GM03348 (cell line): ENCODE results near the gene FAM89B.

Experiments used
- DNase-seq: peaks from one replicate; pipeline ENCODE4 v3.0.0; 2012; ENCODE audit warnings: low spot score

FAM89B gene

DNA sequence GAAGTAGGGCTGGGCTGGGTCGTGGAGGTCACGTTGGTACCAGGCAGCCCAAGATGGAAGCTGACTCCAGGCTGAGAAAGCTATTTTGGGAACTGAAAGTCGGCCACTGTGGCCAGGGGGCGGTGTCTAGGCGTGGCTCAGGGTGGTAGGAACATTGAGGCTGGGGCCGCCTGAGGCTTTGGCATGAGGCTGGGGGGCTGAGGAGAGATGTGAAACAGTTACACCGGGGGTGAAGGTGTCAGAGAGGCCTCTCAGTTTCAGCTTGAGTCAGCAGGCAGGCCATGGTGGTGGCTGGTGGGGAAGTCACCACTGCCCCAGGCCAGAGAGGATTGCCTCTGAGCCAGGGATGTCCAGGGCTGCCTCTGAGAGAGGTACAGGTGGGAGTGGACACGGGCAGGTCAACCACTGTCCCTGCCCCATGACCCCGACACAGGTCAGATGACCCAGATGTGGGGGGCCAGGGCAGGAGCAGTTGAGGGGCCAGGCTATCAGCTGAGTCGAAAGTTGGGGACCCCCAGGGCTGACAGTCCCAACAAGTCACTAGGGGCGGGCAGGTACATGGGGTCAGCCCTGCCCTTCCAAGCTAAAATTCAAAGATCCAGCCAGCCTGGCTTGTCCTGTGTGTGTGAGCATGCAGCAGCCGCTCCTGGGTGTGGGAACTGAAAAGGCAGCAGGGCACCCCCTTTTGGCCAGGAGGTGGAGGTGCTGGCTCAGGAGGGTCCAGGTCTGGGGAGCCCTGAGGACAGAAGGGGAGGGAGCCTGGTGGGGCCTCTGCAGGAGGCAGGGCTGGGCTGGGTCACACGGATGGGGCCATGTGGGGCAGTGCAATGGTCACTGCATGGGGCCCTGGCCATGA lies 16.1 kb downstream of the FAM89B start:
- no peak for DNase-seq

DNA sequence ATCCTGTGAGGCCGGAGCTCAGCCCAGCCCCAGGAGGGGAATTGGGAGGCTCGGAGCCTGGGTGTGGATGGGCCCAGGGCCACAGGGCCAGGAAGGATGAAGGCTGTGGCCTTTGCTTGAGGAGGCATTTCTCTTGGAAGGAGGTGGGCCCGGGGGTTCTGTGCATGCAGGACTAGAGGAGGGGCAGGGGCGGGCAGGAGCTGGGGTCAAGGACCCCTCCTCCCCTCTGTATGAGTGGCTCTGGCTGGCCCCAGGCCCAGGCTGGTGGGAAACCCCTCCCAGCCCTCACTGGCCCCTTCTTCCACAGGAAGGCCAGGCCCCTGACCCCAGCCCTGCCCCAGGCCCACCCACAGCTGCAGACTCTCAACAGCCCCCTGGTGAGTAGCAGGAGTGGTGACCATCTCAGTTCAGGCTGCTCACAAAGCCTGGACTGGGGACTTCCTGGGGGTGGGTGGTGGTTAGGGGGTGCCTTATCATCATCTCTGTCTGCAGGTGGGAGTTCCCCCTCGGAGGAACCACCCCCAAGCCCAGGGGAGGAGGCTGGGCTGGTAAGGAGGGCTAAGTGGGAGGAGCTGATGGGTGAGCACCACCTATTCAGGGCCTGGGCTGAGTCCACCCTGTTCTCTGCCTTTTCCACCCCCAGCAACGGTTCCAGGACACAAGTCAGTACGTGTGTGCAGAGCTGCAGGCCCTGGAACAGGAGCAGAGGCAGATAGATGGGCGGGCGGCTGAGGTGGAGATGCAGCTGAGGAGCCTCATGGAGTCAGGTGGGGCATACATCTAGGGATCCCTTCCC lies 17.3 kb downstream of the FAM89B start:
- DNase-seq = no peak

DNA sequence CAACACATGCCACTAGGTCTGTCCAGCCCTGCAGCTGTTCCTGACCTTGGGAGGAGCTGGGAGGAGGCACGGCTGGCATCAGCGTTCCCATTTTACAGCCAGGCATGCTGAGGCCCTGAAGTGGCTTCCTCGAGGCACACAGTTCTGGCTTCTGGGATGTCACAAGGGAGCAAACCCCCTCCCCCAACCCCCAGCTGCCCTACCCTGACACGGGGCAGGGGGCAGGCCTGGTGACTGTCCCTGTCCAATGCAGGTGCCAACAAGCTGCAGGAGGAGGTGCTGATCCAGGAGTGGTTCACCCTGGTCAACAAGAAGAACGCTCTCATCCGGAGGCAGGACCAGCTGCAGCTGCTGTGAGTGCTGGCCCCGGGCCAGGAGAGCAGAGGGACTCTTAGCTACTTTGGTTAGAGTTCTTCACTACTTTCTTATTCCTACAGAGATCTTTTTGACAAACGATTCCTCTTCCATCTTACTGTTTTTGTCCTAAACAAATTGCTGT lies 18.0 kb downstream of the FAM89B start:
- DNase-seq = no peak

DNA sequence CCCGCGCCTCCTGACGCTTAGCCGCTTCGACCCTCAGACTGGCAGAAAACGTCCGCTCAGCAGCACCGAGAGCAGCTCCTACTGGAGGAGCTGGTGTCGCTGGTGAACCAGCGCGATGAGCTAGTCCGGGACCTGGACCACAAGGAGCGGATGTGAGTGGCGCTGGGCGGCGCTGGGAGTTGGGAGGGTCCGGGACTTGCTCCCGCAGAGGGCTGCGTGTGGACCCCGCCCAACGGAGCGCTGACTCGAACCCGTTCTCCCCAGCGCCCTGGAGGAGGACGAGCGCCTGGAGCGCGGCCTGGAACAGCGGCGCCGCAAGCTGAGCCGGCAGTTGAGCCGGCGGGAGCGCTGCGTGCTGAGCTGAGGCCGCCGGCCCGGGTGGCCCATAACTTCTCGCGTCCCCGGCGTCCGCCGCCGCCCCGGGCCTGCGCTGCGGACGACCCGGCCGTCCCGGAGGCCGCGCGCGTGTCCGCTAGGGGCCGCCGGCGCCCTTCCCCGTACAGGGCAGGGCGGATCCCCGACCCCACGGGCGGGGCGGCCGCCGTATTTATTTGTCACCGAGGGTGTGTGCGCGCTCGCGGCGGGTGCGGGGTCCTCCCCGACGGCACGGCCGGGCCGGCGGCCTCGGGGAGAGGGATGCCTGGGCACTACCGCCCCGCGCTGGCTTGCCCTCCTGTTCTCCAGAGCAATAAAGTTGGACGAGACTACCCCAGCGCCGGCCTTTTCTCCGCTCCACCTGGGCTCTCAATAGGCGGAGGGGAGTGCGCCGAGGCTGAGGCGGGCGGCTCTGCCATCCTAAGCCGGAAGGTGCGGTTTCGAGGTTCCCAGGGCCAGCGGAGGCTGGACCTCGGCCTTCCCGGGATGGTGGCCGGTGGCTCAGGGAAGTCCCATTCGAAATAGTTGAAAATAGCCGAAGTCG lies 19.9 kb downstream of the FAM89B start:
- no peak for DNase-seq

DNA sequence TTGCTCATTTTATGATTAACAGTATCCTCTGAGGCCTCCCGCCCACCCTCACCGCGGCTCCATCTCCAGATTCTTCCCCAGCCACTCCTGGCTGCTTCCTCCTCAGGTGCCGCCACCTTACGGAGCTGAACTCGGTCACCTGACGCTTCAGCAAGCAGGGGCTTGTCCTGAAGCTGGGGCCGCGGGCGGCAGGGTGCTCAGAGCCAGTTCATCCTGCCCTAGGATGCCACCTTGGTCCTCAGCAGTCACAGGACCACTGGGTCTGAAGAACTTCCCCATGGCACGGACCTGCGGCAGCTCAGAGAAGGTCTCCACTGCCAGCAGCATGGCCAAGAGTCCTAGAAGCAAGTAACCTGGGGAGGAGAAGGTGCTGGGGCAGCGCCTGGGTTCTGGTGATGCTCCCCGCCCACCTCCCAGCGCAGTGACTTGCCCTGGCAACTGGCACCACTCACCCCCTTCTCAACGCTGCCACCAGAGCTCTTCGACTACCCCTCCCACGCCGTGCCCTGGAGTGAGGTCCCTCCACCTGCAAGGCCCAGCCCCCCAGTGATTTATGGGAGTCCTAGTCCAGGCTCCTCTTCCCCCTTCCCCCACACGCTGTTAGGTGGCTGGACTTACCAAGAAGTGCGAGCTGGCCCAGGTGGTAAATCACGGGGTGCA lies 20.6 kb downstream of the FAM89B start:
- DNase-seq = no peak

DNA sequence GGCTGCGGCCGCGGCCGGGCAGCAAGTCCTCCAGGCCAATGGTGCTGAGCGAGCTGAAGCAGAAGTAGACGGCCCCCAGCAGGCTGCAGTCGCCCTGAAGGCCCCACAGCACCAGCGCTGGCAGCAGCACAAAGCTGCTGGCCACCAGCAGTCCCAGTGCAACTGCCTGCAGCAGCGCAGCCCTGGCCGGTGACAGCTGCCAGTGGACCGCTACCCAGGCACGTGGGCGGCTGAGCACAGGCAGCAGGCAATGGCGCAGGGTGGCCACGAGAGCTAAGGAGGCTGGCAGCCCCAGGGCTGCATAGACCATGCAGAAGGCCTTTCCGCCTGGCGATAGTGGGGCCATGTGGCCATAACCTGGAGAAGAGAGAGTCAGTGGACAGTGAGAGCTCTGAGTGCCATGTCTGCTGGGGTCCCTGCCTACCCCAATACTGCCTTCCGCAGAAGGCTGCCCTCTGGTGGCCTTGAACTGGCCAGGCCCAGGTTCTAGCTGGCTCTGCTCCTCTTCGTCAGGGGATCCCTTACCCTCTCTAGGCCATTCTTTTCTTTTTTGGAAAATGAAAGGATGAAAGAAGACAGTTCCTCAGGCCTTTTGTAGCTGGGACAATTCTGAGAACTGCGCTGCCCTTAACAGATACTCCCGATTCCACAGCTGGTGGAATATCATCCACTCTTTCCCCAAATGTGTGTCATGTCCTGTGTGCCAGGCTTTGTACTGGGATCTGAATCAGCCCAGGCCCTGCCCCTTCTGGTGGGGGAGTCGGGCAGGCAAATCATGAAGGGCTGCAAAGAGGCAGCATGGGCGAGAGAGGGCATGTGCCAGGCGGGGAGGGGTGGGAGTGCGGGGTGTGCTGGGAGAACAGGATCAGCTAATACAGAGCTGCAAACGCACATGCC lies 21.4 kb downstream of the FAM89B start:
- DNase-seq = peak; percentile 70

DNA sequence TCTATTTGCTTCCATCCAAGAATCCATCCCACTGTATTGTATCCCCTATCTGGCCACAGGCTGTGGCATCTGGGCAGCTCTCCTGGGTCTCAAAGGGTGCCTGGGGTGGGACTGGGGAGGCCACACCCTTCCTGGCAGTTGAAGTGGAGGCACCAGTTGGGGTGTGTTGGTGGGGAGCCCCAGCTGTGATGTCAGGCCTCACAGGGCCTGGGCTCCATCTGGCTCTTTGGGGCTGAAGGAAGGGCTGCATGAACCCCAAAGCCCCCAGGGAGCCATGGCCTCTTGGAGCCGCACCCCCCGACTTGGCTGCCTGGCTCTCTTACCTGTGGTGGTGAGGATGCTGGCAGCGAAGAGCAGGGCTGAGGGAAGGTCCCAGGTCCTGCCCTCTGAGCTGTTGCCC lies 22.8 kb downstream of the FAM89B start:
- no peak for DNase-seq

DNA sequence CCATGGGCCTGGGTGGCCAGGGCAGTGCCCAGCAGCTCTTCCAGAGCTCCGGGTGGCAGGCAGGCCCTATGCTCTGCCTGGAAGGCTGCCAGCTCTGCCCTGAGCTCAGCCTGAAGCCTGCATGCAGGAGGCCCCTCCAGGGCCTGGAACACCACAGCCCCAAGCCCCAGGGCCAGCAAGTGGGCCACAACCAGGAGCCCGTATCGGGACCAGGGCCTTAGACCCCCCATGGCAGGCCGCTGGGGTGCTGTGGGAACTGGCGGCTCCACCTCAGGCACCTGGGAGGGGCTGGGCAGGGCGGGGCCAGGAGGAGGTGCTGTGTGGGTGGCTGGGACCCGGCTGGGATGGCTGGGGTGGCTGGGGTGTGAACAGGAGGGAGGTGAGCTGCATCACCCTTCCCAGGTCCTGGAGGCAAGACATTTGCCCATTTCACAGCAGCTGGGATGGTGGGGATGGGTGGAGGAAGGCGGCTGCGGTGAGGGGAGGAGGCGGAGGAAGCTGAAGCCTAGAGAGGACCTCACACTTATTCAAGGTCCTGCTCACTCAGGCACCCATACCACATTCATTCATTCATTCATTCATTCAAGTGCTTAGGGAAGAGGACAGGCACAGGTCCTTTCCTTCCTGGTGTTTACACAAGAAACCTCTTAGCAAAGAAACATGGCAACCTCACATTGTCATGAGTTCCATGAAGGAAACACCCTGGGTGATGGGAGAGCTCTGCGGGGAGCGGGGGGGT lies 23.4 kb downstream of the FAM89B start, which contains the start of gene KCNK7:
Gene KCNK7, minus strand, starts transcription at position 258 of the 739 bp plus-strand sequence. Its CDS starts 28 bp downstream, at position 230.
- DNase-seq = no peak

DNA sequence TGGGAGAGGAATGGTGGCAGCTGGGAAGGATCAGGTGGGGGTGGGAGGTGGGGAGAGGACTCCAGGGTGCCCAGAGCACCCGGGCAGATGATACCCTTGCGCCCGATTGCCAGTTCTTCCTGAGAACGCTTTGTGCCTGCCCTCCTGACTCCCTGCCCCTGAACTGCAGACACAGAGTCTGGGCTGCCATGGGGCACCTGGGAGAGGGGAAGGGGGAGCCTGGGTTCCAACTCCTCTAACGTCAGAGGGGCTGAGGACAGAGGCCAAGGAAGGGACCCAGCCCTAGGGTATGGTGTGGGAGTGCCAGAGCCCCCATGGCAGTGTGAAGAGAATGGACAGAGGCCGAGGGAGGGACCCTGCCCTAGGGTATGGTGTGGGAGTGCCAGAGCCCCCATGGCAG lies 24.2 kb downstream of the FAM89B start:
- DNase-seq = no peak

DNA sequence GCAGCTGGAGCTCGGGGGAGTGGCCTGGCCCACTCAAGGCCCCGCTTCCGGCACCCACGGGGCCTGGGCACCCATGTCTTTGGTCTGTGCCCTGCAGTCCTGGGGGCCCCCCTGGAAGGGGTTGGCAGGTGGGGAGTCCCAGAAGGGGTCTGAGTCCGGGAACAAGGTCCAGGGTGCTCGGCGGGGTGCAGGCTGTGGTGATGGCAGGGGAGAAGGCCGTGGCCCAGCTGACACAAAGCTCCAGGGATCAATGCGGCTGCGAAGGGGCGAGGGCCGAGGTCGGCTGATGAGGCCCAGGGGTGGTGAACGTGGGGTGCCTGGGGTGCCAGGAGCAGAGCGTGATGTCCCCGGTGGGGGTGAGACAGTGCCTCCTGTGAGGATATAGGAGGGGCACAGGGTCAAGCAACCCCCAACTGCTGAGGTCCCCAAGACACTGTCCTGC lies 25.9 kb downstream of the FAM89B start:
- DNase-seq = no peak

DNA sequence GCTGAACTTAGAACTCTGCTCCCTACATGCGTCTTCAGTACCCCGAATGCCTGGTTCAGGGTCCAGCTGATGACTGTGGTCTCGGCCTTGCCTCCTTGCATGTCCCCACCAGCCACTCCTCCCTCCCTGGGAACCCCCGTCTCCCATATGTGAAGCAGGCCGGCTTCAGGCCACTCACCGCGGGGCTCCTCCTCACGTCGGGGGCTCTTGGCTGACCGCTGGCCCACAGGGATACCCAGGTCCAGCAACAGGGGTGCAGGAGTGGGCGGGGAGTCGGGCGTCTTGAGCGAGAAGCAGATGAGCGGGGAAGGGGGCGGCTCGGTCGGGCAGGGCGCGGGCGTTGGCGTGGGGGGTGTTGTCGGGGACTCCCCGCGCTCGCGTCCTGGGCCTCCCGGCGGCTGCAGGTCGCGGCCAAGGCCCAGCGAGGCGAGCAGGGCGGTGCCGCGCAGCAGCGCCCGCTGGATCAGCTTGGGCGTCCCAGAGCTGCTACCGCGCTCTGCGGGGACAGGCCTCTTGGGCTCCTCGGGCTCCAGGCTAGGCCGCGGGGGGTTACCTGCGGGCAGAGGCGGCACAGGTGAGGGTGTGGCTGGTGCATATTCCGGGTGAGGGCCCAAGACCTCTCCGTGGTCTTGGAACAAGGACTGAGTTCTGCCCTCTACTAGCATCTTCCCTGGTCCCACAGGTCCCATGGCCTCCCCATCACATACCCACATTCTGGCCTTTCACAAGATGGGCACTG lies 27.0 kb downstream of the FAM89B start:
- no peak for DNase-seq

DNA sequence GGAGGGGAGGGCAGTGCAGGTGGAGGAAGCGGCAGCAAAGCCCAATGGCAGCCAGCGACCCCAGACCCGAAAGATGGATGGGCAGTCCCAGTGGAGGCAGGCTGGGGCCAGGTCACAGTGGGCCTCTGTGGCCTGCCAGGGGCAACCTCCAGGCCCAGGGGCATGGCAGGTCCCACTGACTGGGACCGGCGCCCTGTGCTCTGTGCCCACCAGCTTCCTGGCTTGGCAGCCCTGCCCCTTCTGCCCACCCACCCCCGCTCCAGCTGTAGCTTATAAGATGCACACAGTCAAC lies 27.6 kb downstream of the FAM89B start:
- no peak for DNase-seq

DNA sequence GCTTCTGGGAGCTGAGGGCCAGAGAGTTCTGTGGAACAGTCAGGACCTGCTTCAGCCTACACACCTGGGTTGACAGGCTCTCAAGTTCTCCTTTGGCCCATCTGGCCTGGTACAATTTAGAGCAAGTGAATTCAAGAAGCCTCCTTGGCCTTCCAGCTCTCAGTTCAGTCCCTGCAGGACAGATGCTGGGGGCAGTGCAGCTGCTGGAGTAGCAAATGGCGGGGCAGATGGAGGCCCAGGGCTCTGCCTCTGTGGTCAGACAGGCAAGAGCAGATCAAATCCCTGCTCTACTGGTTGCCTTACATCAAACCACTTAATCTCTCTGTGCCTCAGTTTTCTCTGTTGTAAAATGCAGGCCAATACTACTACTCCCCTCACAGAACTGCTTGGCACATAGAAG lies 31.9 kb downstream of the FAM89B start:
- DNase-seq = no peak

DNA sequence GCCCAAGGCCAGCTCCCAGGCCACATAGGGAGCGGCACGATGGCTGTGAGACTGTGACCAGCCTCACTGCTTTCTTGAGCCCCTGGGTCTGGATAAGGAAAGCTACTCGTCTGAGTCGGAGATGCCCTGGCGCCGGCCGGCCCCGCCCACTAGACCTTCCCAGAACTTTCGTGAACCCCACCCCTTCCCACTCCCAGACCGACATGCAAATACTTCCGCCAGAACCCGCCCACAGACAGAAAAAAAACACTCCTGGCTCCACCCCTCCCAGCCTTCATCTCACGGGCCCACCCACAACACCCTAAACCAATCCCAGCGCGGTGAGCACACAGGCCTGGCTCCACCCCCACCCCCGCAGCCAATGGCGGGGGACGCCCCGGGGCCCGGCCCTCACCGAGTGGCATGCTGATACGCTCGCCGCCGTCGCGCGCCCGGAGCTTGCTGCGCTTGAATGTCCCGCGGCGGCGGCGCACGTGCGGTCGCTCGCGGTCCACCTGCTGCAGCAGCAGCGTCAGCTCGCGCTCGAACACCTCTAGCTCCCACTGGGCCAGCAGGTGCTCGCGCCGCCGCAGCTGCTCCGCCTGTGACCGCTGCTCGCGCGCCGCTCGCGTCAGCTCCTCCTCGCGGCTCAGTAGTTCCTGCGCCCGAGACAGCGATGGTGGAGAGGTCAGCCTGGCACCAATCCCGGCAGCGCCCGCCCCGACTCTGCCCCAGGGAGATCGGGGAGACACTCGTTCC lies 34.7 kb downstream of the FAM89B start:
- DNase-seq = peak; percentile 99

DNA sequence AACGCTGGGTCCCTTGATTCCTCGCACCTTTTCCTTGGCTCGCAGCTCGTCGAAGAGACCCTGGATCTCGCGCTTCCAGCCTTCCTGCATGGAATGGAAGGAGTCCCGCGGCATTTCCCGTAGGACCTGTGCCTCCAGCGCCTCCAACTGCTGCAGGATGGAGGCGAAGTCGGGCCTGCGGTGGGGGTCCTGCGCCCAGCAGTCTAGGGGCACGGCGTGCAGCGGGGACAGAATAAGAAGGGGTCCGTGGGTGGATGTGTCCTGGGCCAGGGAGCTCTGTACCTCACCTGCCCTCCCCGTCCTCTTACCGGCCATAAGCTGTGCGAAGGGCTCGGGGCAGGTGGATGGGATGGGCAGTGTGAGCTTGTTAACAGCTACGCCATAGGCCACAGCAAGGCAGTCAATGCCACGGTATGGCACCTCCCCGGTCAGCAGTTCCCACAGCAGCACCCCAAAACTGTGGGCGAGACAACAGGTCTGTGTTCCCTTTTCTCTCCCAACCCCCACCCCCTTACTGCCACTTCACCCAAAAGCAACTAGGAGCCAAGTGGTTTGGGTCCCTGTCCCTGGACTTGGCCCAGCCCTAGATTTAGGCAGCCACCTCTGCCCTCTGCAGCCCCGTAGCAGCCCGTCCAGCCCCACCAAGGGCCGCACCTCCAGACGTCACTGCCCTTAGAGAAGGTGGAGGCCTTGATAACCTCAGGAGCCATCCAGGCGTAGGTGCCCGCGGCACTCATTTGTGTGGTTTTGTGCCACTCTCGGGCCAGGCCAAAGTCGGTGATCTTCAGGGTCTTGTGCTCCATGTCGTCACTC lies 35.5 kb downstream of the FAM89B start:
- DNase-seq = no peak

DNA sequence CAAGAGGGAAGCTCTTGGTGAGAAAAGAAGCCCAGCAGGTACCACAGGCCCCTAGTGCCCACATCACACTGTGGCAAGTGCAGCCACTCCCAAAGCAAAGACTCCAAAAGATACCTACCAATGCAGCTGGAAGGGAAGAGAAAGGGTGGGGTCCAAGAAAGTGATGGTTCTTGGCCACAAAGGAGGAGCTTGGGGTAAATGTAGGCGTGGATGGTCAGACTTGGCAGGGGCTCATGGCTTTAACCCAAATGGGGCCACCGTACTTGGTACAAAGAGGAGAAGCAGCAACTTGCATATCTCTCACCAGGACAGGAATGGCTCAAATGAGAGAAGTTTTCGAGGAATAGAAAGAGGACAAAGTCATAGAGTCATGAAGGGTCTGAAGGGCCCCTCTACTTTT lies 36.9 kb downstream of the FAM89B start:
- no peak for DNase-seq

DNA sequence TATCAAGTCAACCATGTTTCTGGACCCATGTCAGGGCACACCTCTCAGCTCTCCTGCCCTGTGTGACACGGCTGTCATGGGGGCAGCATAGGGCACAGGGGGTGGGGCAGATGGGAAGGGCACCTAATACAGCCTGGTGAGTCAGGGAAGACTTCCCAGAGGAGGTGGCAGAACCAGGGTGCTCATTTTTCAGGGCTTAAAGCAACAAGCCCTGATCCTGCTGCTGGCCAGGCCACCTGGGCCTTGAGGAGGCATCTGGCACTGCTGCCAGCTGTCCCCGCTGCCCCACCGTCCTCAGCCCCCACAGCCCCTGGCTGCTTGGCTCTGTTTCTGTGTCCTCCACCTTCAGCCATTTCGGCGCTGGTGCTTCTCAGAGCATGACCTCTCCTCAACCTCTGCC lies 37.3 kb downstream of the FAM89B start:
- no peak for DNase-seq

DNA sequence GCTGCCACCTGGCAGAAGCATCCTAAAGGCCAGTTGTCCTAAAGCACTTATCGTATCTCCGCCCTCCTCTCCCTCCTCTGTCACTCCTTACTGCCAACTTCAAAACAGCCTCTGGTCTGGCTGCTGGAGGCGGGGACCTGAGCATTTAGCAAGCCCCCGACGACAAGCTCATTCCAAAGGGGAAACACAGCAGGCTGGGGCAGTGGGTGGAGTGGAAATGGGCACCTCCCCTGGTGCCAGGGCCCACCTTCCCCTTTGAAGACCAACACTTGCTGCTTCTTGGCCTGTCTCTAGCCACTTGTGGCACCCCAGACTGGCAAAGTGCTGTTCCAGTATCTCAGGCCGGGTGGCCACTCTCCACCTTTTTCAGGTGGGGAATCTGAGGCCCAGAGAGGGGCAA lies 38.1 kb downstream of the FAM89B start:
- DNase-seq = no peak
